ENCODE measurements around the gene FBXO9. TPM values are rescaled to one million over a fixed set of nuclear protein-coding genes. Genes with fewer than 3 reads are reported as not detected.

Gene FBXO9
- total RNA-seq, 1 donor from 2014 or later, result 61.4 TPM

DNA sequence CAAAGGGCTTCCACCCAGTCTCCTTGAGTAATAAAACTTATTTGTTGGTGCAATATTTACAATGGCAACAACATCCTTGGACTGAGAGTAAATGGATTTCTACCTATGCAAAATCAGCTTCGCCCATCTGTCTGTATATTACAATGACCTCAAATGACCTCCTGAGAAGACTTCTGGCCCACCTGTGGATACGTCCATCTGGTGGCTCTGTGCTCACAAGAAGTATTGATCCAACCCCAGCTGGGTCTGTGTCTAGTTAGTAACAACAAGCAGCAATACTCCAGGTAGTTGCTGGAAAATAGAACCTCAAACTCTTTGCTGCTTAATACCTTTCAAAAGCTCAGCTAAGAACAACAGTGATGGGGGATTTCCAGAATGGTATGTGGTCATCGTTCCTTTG, 35.4 kb upstream of the FBXO9 start:
- Histone ChIP-seq H3K36me3 (peaks cover 0 to 53% of the 10 kb centered on the region in 2 donors), H3K9me3 (no peaks in the 10 kb centered on the region), H3K27me3 (no peaks in the 10 kb centered on the region), H3K4me1 (peaks cover 21% of the 10 kb centered on the region), H3K4me3 (no peak overlapping the region), H3K27ac (no peak overlapping the region)
- TF ChIP-seq POLR2AphosphoS5 (IDR thresholded peaks at IDR 0.05; ENCODE audit: insufficient read depth in 1 of 2, low read depth in 1 of 2) (no peak), POLR2A (IDR thresholded peaks at IDR 0.05) (no peak)
- DNase-seq (ENCODE audit: extremely low spot score in 2 of 2), result no peak
- intact Hi-C loops (cut with DNase I), result no loop called here

DNA sequence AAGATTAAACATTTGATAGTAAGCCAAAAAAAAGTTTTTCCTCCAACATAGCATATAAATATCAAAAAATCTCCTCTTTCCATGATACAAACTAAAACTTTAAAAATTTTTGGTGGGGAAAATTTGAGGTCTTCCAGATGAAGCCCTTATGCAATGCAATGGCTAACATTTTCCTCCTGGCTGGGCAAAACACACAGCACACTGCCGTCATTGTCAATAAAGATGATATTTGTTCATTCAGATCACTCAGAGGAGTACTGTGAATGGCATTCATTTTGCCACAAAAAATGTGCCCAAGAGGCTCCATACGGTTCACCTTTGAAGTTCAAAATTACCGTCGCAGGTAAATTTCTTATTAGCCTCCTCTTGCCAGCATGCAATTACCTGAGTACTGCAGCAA, 33.9 kb upstream of the FBXO9 start:
- peaks cover 21% of the 10 kb centered on the region for H3K4me1 ChIP-seq
- H3K36me3 ChIP-seq, result peaks cover 0 to 47% of the 10 kb centered on the region in 2 donors
- TF ChIP-seq POLR2AphosphoS5 (IDR thresholded peaks at IDR 0.05; ENCODE audit: insufficient read depth in 1 of 2, low read depth in 1 of 2), result no peak
- no peak for TF ChIP-seq POLR2A (IDR thresholded peaks at IDR 0.05)
- TF ChIP-seq, protein P1, sequence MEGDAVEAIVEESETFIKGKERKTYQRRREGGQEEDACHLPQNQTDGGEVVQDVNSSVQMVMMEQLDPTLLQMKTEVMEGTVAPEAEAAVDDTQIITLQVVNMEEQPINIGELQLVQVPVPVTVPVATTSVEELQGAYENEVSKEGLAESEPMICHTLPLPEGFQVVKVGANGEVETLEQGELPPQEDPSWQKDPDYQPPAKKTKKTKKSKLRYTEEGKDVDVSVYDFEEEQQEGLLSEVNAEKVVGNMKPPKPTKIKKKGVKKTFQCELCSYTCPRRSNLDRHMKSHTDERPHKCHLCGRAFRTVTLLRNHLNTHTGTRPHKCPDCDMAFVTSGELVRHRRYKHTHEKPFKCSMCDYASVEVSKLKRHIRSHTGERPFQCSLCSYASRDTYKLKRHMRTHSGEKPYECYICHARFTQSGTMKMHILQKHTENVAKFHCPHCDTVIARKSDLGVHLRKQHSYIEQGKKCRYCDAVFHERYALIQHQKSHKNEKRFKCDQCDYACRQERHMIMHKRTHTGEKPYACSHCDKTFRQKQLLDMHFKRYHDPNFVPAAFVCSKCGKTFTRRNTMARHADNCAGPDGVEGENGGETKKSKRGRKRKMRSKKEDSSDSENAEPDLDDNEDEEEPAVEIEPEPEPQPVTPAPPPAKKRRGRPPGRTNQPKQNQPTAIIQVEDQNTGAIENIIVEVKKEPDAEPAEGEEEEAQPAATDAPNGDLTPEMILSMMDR (IDR thresholded peaks at IDR 0.05), result no peak
- H3K4me3 ChIP-seq, result no peak overlapping the region
- intact Hi-C loops (cut with DNase I), result no loop called here
- no peaks in the 10 kb centered on the region for H3K27me3 ChIP-seq
- H3K9me3 ChIP-seq, result no peaks in the 10 kb centered on the region
- no peak for DNase-seq (ENCODE audit: extremely low spot score in 2 of 2)
- H3K27ac ChIP-seq, result no peak overlapping the region

DNA sequence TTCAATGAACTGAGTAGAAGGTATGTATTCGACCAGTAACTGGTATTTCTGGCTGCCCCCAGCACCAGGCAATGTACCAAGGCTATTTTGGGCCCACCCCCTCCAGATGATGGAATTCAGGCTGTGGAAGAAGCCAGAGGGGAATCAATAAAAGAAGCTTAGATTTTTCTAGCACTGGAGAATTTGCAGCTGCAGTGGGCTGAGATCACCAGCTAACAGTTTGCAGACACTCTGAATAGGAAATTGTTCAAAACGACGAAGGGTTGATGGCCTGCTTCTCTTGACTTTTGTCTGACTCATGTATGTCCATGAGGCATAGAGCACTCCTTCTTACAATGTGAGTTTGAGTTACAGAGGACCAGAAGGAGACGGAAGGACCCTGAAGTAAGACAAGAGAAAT, 32.4 kb upstream of the FBXO9 start:
- no peak for DNase-seq (ENCODE audit: extremely low spot score in 2 of 2)
- H3K9me3 ChIP-seq, result no peaks in the 10 kb centered on the region
- intact Hi-C loops (cut with DNase I), result no loop called here
- peak overlapping the region; percentile 36 for H3K27ac ChIP-seq
- no peaks in the 10 kb centered on the region for H3K27me3 ChIP-seq
- no peak for TF ChIP-seq POLR2A (IDR thresholded peaks at IDR 0.05)
- peaks cover 21% of the 10 kb centered on the region for H3K4me1 ChIP-seq
- H3K4me3 ChIP-seq, result no peak overlapping the region
- peaks cover 0 to 45% of the 10 kb centered on the region in 2 donors for H3K36me3 ChIP-seq

DNA sequence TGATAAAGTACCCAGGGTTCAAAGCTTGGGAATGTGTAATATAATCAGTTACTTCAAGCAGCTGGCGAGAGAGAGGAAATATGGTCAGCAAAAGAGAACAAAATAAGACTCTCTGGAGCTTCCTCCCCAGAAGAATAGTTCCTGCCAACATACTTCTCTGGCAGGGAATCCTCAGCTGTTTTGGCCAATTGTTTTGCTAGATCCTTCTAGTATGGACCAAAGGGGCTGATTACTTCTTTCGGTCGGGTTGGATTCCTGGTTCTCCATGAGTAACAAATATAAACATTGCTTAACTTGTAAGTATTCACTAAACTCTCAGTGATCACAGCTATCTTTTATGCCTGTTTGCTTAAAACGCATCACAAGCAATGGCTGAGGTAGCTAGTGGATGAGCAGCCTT, 31.4 kb upstream of the FBXO9 start:
- Histone ChIP-seq H3K4me1 (peaks cover 21% of the 10 kb centered on the region), H3K4me3 (no peak overlapping the region), H3K27me3 (no peaks in the 10 kb centered on the region), H3K9me3 (no peaks in the 10 kb centered on the region), H3K27ac (peak overlapping the region; percentile 42), H3K36me3 (peaks cover 0 to 44% of the 10 kb centered on the region in 2 donors)
- TF ChIP-seq, protein P1 (IDR thresholded peaks at IDR 0.05), result no peak
- TF ChIP-seq POLR2AphosphoS5 (IDR thresholded peaks at IDR 0.05; ENCODE audit: insufficient read depth in 1 of 2, low read depth in 1 of 2) (no peak), POLR2A (IDR thresholded peaks at IDR 0.05) (no peak)
- DNase-seq (ENCODE audit: extremely low spot score in 2 of 2), result no peak
- intact Hi-C loops (cut with DNase I), result no loop called here

DNA sequence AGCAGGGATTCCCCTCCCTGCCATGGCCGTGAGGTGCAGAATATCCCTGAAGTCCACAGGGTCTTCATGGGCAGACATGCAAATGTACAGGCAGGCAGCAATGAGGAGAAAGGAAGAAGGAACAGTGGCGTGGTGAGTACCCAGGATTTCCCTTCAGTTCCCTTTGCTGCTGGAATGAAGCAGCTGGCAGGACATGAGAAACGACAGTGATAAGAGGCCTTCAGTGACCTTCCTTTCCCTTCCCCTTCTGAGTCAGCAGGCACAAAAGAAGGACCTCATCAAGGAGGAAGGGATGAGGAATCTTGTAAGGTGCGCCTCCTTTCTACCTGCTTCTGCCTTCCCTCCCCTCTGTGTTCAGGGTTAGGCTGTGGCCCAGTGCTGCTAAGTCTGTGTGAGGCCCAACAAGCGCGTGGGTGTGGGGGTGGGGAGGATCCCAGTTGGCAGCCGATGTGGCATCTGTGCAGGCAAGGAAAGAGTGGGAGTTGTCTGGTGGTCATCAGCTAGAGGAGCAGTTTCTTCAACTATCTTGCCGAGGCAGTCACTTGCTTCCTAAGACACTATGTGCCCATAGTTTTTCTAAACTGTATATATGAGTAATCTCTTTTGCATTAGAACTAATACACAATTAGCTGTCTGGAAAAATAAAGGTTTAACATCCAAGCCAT, 29.5 kb upstream of the FBXO9 start:
- no peak overlapping the region for H3K27ac ChIP-seq
- intact Hi-C loops (cut with DNase I), result no loop called here

DNA sequence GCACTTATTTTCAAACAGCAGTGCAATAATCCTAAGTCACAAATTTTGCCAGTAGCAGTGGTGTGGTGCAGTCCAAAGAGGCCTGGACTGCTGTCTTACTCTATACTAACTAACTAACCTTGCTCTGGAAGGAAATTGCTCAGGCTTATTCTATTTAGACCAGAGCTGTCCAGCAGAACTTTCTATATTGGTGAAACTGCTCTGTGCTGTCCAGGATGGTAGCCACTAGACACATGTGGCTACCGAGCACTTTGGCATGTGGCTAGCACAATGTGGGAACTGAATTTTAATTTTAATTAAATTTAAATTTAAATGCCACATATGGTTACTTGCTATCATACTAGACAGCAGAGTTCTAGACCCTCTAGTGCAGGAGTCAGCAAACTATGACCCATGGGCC, 27.1 kb upstream of the FBXO9 start:
- intact Hi-C loops (cut with DNase I), result no loop called here
- Histone ChIP-seq H3K4me1 (peaks cover 22% of the 10 kb centered on the region), H3K36me3 (peaks cover 0 to 39% of the 10 kb centered on the region in 2 donors), H3K4me3 (no peak overlapping the region), H3K9me3 (no peaks in the 10 kb centered on the region), H3K27me3 (no peaks in the 10 kb centered on the region), H3K27ac (no peak overlapping the region)
- DNase-seq (ENCODE audit: extremely low spot score in 2 of 2), result no peak
- TF ChIP-seq POLR2AphosphoS5 (IDR thresholded peaks at IDR 0.05; ENCODE audit: insufficient read depth in 1 of 2, low read depth in 1 of 2), result no peak
- TF ChIP-seq POLR2A (IDR thresholded peaks at IDR 0.05), result no peak
- TF ChIP-seq, protein P1 (IDR thresholded peaks at IDR 0.05), result no peak

More for the DNA sequence above, 29.5 kb upstream of the FBXO9 start:
- DNase-seq (ENCODE audit: extremely low spot score in 2 of 2), result no peak
- Histone ChIP-seq H3K27me3 (no peaks in the 10 kb centered on the region), H3K4me3 (no peak overlapping the region), H3K4me1 (peaks cover 21% of the 10 kb centered on the region), H3K36me3 (peaks cover 0 to 45% of the 10 kb centered on the region in 2 donors), H3K9me3 (no peaks in the 10 kb centered on the region)
- no peak for TF ChIP-seq POLR2A (IDR thresholded peaks at IDR 0.05)
